GM12878 (cell line): ENCODE data around the gene TNS4. TPM values are rescaled to one million over a fixed set of nuclear protein-coding genes. Genes with fewer than 3 reads are reported as not detected.

ENCODE experiments used
- CBFB ChIP-seq: IDR thresholded peaks from 2 replicates; pipeline ENCODE4 v1.6.1; 2016; ENCODE audit warnings: antibody characterized with exemption, low read depth
- HDAC2 ChIP-seq: fragments of 200-600 bp; sonication (generic); IDR thresholded peaks from 2 replicates; pipeline ENCODE4 v1.6.1; 2017
- IRF4 ChIP-seq: IDR thresholded peaks from 2 replicates; pipeline ENCODE4 v1.6.1; 2011; ENCODE audit warnings: low read depth, low read length
- JUNB ChIP-seq: IDR thresholded peaks from 2 replicates; pipeline ENCODE4 v1.6.1; 2016; ENCODE audit warnings: antibody characterized with exemption, mild to moderate bottlenecking
- MTA2 ChIP-seq: fragments of 450-650 bp; IDR thresholded peaks from 2 replicates; pipeline ENCODE4 v1.6.1; 2016; ENCODE audit warnings: low read depth, mild to moderate bottlenecking, moderate library complexity
- NFYA ChIP-seq: IDR thresholded peaks from 2 replicates; pipeline ENCODE4 v1.6.1; 2011; ENCODE audit warnings: low read depth, mild to moderate bottlenecking, low read length, improper control_type of control experiment, borderline replicate concordance
- NFYB ChIP-seq: IDR thresholded peaks from 2 replicates; pipeline ENCODE4 v1.6.1; 2011; ENCODE audit warnings: low read depth, mild to moderate bottlenecking, low read length, improper control_type of control experiment, moderate library complexity; ENCODE audit not compliant: insufficient read depth
- PAX8 ChIP-seq: fragments of 450-650 bp; IDR thresholded peaks from 2 replicates; pipeline ENCODE4 v1.6.1; 2017; ENCODE audit warnings: mild to moderate bottlenecking, moderate library complexity
- RUNX3 ChIP-seq: IDR thresholded peaks from 2 replicates; pipeline ENCODE4 v1.6.1; 2012; ENCODE audit warnings: low read length, inconsistent platforms
- SMARCA5 ChIP-seq: fragments of 450-650 bp; IDR thresholded peaks from 2 replicates; pipeline ENCODE4 v1.6.1; 2017; ENCODE audit warnings: mild to moderate bottlenecking
- SP1 ChIP-seq: IDR thresholded peaks from one replicate; pipeline ENCODE4 v1.6.1; 2011; ENCODE audit warnings: low read depth, low read length
- SPI1 ChIP-seq: IDR thresholded peaks from 2 replicates; pipeline ENCODE4 v1.6.1; 2011; ENCODE audit warnings: low read depth, mild to moderate bottlenecking, low read length, moderate library complexity, borderline replicate concordance; ENCODE audit not compliant: insufficient read depth
- STAT3 ChIP-seq: IDR thresholded peaks from 2 replicates; pipeline ENCODE4 v1.6.1; 2011; ENCODE audit warnings: low read depth, low read length, improper control_type of control experiment
- TBL1XR1 ChIP-seq: IDR thresholded peaks from 2 replicates; pipeline ENCODE4 v1.6.1; 2012; ENCODE audit warnings: low read depth, low read length, improper control_type of control experiment
- TCF12 ChIP-seq: IDR thresholded peaks from 2 replicates; pipeline ENCODE4 v1.6.1; 2011; ENCODE audit warnings: low read depth, mild to moderate bottlenecking, low read length
- ZNF622 ChIP-seq: fragments of 450-650 bp; IDR thresholded peaks from 2 replicates; pipeline ENCODE4 v1.6.1; 2017; ENCODE audit warnings: mild to moderate bottlenecking, inconsistent platforms
- ZSCAN29 ChIP-seq: fragments of 450-650 bp; IDR thresholded peaks from 2 replicates; pipeline ENCODE4 v1.6.1; 2017; ENCODE audit warnings: mild to moderate bottlenecking, moderate library complexity
- polyA plus RNA-seq, 11 experiments: library from polyadenylated mRNA; depleted of rRNA in 4 of 11; unstranded in 6 of 11; stranded (reverse) in 5 of 11; fragments of >200 nt; fragmentation: Nextera tagmentation in 4 of 11; fragmentation: Illumina TruSeq in 1 of 11; extraction: Ambion mirVana in 4 of 11; extraction: Trizol in 1 of 11; gene quantifications; 1 replicate in 1 of 11; 2 replicates in 10 of 11; pipeline versions ENCODE4 v1.2.1 to v1.2.3, GENCODE V29; 2011 to 2016; ENCODE audit warnings: inconsistent platforms in 2 of 11, missing spikeins in 2 of 11, low read depth in 1 of 11
- total RNA-seq, 4 experiments: library from RNA; depleted of rRNA in 3 of 4; stranded (reverse); fragments of >200 nt in 3 of 4; fragmentation: Illumina TruSeq in 1 of 4; extraction: Trizol in 1 of 4; gene quantifications; 2 replicates each; pipeline versions ENCODE4 v1.2.1 to v1.2.3, GENCODE V29; 2013 to 2021
- TF ChIP-seq, protein P1 (sequence below): fragments of 450-650 bp; IDR thresholded peaks from 2 replicates; pipeline ENCODE4 v1.6.1; 2017; ENCODE audit warnings: low read depth, mild to moderate bottlenecking, moderate library complexity
- TF ChIP-seq, protein P2 (sequence below): fragments of 450-650 bp; IDR thresholded peaks from 2 replicates; pipeline ENCODE4 v1.6.1; 2018; ENCODE audit warnings: mild to moderate bottlenecking, low read depth, moderate library complexity; ENCODE audit not compliant: partially characterized antibody
- TF ChIP-seq, protein P3 (sequence below): fragments of 450-650 bp; IDR thresholded peaks from 2 replicates; pipeline ENCODE4 v1.6.1; 2017; ENCODE audit warnings: mild to moderate bottlenecking, moderate library complexity

TNS4 gene
- total and polyA plus RNA-seq, 10 of the 15 experiments (the other 5 are each of a cell fraction or from before 2014, with no cell fraction given), result 0.10 to 0.90 (median 0.68) TPM; not detected in 2

DNA sequence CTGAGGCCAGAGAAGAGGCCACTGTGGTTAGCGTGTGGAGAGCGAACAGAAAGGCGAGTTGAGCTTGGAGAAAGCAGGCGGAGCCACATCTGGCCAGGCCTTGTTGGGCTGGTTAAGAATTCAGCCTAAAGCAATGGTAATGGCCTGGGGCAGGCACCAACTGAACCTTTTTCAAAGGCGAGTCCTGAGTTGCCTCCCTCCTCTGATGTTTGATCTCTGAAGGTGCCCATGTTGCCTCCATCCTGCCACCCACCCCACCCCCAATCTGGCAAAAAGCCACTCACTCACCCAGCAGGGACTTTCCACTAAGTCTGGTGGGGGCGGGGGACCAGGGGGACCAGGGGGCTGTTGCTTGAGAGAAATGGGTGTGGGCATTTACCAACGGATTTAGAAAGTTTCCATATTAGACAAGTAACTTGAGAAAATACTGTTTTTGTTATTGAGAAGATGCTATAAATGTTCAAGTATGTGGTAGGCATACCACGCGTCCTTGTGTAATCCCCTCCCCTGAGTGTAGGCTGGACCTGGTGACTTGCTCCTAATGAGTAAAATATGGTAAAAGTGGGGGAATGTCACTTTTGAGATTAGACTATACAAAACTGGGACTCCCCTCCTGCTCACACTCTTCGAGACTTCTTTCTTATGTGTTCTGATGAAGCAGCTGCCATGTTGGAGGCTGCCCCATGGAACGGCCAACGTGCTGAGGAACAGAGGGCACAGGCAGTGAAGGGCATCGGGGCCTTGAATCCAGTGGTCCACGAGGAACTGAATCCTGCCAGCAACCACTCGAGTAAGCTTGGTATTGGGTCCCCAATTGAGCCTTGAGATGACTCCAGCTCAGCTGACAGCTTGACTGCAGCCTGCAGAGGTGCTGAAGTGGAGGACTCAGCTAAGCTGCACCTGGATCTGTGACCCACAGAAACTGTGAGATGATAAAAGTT lies 29.9 kb upstream of the TNS4 start (continued):
- TF ChIP-seq, protein P1, sequence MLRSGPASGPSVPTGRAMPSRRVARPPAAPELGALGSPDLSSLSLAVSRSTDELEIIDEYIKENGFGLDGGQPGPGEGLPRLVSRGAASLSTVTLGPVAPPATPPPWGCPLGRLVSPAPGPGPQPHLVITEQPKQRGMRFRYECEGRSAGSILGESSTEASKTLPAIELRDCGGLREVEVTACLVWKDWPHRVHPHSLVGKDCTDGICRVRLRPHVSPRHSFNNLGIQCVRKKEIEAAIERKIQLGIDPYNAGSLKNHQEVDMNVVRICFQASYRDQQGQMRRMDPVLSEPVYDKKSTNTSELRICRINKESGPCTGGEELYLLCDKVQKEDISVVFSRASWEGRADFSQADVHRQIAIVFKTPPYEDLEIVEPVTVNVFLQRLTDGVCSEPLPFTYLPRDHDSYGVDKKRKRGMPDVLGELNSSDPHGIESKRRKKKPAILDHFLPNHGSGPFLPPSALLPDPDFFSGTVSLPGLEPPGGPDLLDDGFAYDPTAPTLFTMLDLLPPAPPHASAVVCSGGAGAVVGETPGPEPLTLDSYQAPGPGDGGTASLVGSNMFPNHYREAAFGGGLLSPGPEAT, result peak; percentile 88
- TF ChIP-seq, protein P2, sequence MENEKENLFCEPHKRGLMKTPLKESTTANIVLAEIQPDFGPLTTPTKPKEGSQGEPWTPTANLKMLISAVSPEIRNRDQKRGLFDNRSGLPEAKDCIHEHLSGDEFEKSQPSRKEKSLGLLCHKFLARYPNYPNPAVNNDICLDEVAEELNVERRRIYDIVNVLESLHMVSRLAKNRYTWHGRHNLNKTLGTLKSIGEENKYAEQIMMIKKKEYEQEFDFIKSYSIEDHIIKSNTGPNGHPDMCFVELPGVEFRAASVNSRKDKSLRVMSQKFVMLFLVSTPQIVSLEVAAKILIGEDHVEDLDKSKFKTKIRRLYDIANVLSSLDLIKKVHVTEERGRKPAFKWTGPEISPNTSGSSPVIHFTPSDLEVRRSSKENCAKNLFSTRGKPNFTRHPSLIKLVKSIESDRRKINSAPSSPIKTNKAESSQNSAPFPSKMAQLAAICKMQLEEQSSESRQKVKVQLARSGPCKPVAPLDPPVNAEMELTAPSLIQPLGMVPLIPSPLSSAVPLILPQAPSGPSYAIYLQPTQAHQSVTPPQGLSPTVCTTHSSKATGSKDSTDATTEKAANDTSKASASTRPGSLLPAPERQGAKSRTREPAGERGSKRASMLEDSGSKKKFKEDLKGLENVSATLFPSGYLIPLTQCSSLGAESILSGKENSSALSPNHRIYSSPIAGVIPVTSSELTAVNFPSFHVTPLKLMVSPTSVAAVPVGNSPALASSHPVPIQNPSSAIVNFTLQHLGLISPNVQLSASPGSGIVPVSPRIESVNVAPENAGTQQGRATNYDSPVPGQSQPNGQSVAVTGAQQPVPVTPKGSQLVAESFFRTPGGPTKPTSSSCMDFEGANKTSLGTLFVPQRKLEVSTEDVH, result no peak
- TF ChIP-seq TCF12, result 0 out of 2 replicates have a peak, but pooled peaks have one; percentile 34
- TF ChIP-seq ZNF622, result no peak
- no peak for TF ChIP-seq TBL1XR1
- TF ChIP-seq MTA2, result peak; percentile 60; the same call in 1 of the 2 replicates
- no peak for TF ChIP-seq NFYB
- no peak for TF ChIP-seq SPI1
- no peak; the same call in 1 of the 2 replicates for TF ChIP-seq SMARCA5
- no peak for TF ChIP-seq STAT3
- TF ChIP-seq RUNX3, result peak; percentile 61
- no peak for TF ChIP-seq PAX8
- TF ChIP-seq, protein P3, sequence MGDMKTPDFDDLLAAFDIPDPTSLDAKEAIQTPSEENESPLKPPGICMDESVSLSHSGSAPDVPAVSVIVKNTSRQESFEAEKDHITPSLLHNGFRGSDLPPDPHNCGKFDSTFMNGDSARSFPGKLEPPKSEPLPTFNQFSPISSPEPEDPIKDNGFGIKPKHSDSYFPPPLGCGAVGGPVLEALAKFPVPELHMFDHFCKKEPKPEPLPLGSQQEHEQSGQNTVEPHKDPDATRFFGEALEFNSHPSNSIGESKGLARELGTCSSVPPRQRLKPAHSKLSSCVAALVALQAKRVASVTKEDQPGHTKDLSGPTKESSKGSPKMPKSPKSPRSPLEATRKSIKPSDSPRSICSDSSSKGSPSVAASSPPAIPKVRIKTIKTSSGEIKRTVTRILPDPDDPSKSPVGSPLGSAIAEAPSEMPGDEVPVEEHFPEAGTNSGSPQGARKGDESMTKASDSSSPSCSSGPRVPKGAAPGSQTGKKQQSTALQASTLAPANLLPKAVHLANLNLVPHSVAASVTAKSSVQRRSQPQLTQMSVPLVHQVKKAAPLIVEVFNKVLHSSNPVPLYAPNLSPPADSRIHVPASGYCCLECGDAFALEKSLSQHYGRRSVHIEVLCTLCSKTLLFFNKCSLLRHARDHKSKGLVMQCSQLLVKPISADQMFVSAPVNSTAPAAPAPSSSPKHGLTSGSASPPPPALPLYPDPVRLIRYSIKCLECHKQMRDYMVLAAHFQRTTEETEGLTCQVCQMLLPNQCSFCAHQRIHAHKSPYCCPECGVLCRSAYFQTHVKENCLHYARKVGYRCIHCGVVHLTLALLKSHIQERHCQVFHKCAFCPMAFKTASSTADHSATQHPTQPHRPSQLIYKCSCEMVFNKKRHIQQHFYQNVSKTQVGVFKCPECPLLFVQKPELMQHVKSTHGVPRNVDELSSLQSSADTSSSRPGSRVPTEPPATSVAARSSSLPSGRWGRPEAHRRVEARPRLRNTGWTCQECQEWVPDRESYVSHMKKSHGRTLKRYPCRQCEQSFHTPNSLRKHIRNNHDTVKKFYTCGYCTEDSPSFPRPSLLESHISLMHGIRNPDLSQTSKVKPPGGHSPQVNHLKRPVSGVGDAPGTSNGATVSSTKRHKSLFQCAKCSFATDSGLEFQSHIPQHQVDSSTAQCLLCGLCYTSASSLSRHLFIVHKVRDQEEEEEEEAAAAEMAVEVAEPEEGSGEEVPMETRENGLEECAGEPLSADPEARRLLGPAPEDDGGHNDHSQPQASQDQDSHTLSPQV, result 0 out of 2 replicates have a peak, but pooled peaks have one; percentile 14
- TF ChIP-seq JUNB, result peak; percentile 33; the same call in 1 of the 2 replicates
- no peak for TF ChIP-seq IRF4
- no peak for TF ChIP-seq SP1
- TF ChIP-seq NFYA, result no peak
- no peak for TF ChIP-seq HDAC2
- no peak for TF ChIP-seq ZSCAN29
- TF ChIP-seq CBFB, result 0 out of 2 replicates have a peak, but pooled peaks have one; percentile 28
